DOHH2 (cell line): ENCODE results near the gene GLS2.
"Not testable (repeated sequence)": the region's sequence is repeated elsewhere in the genome, so short reads cannot be mapped to it uniquely, and the experiment has no call there.

Experiments used
- EZH2phosphoT487 ChIP-seq: fragments of 200-600 bp; sonication (generic); IDR thresholded peaks from 2 replicates; pipeline ENCODE4 v1.6.1; 2017; ENCODE audit warnings: borderline replicate concordance, mild to moderate bottlenecking, antibody characterized with exemption, low read length, moderate library complexity, mixed read lengths
- TF ChIP-seq, protein P1 (sequence below): fragments of 200-600 bp; sonication (generic); IDR thresholded peaks from one replicate; pipeline ENCODE4 v1.5.1; 2014; ENCODE audit warnings: antibody characterized with exemption, mild to moderate bottlenecking, low read depth, low read length; ENCODE audit not compliant: poor library complexity, severe bottlenecking

DNA sequence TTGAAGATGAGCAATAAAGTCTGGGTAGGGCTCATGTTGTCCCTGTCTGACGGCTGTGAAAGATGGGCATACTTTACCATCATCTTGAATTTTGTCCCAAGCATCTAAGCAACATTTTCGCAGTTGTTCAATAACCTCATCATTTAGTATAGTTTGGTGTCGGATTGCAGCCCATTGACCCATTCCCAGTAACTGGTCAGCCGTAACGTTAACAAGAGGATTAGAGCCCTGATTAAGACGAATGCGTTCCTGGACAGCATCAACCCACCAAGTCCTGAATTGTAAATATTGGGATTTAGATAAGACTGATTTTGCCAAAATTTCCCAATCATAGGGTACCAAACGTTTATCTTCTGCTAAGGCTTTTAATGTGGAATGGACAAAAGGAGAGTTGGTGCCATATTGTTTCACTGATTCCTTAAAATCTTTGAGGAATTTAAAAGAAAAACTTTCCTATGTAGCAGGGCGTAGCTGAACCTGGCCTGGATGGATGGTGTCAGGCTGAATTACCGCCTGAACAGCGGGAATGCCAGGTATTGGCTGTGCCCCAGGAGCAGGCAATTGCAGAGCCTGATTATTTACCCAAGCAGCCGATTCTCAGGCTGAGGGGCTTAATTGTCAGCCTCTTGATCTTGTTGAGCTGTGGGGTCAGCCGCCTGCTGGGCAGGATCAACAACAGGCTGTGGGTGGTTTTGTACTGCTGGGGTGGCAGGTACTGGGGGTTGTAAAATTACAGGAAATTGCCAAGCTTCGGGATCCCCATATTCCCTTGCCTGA is 10.4 kb upstream of the GLS2 start:
- TF ChIP-seq, protein P1, sequence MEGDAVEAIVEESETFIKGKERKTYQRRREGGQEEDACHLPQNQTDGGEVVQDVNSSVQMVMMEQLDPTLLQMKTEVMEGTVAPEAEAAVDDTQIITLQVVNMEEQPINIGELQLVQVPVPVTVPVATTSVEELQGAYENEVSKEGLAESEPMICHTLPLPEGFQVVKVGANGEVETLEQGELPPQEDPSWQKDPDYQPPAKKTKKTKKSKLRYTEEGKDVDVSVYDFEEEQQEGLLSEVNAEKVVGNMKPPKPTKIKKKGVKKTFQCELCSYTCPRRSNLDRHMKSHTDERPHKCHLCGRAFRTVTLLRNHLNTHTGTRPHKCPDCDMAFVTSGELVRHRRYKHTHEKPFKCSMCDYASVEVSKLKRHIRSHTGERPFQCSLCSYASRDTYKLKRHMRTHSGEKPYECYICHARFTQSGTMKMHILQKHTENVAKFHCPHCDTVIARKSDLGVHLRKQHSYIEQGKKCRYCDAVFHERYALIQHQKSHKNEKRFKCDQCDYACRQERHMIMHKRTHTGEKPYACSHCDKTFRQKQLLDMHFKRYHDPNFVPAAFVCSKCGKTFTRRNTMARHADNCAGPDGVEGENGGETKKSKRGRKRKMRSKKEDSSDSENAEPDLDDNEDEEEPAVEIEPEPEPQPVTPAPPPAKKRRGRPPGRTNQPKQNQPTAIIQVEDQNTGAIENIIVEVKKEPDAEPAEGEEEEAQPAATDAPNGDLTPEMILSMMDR, result not testable (repeated sequence)
- not testable (repeated sequence) for TF ChIP-seq EZH2phosphoT487
